ENCODE measurements around the gene ZNF789. TPM values are rescaled to one million over a fixed set of nuclear protein-coding genes. Genes with fewer than 3 reads are reported as not detected.

Gene ZNF789
- total and polyA plus RNA-seq, 9 of the 15 experiments (the other 6 are each of a cell fraction or from before 2014, with no cell fraction given): 6.1 to 57.0 (median 24.8) TPM

- TF ChIP-seq POLR2G (IDR thresholded peaks at IDR 0.05; ENCODE audit: low read depth, low read length) (peak; percentile 86), POLR2AphosphoS5 (IDR thresholded peaks at IDR 0.05; ENCODE audit: control insufficient read depth, insufficient read depth, low read depth, low read length) (peak; percentile 98), ZNF444 (CRISPR knock-in tag; IDR thresholded peaks at IDR 0.05) (no peak), ZNF407 (IDR thresholded peaks at IDR 0.05; ENCODE audit: low read depth) (no peak), PTBP1 (IDR thresholded peaks at IDR 0.05; ENCODE audit: low read depth, low read length) (no peak), BMI1 (IDR thresholded peaks at IDR 0.05; ENCODE audit: low read length) (no peak), ATF3 (IDR thresholded peaks at IDR 0.05) (no peak), ATF3 (CRISPR knock-in tag; conservative IDR thresholded peaks at IDR 0.05) (peak; percentile 77; the same call in 1 of the 2 replicates), ZNF316 (IDR thresholded peaks at IDR 0.05) (no peak), RAD21 (CRISPR knock-in tag; conservative IDR thresholded peaks at IDR 0.05 in 1 of 2, IDR thresholded peaks at IDR 0.05 in 1 of 2) (no peak; a peak in 1 of 4 replicates), RBM22 (IDR thresholded peaks at IDR 0.05; ENCODE audit: low read depth, low read length, poor library complexity, severe bottlenecking) (no peak), PREB (CRISPR knock-in tag; IDR thresholded peaks at IDR 0.05) (peak; percentile 17; the same call in 1 of the 2 replicates), ZNF695 (CRISPR knock-in tag; IDR thresholded peaks at IDR 0.05) (no peak), THAP7 (CRISPR knock-in tag; IDR thresholded peaks at IDR 0.05) (peak; percentile 39; the same call in 1 of the 2 replicates), ETV1 (tag; conservative IDR thresholded peaks at IDR 0.05; ENCODE audit: low read depth) (peak; percentile 93)
These were observed 32.1 kb downstream of the ZNF789 start, which contains the start of gene ZKSCAN5 (continued) for GRCh38 chr7:99504603-99505323.

Measured in K562 (cell line).